Measurements from ENCODE around the gene MAPK12. TPM values are rescaled to one million over a fixed set of nuclear protein-coding genes. Genes with fewer than 3 reads are reported as not detected.

The MAPK12 gene
- total and polyA plus RNA-seq, 2 of the 8 experiments (the other 6 are each of a cell fraction or from before 2014, with no cell fraction given): 17.3 to 20.3 TPM

GRCh38 chr22:50277761-50278160, 16.3 kb upstream of the MAPK12 start:
- no peak overlapping the region for H2BK120ac ChIP-seq (replicated peaks; ENCODE audit: low read depth, low read length)
- H2BK20ac ChIP-seq (ENCODE audit: low read length): no peak overlapping the region
- no peak overlapping the region for H3K56ac ChIP-seq (replicated peaks; ENCODE audit: insufficient read length, low read depth, low read length)
- H3K18ac ChIP-seq (ENCODE audit: extremely low read depth, low read length): no peak overlapping the region
- CTCF ChIA-PET (ENCODE audit: partially characterized antibody): interaction anchor here (3.5 kb wide), 1 partner anchor 14 kb away, joined by 27 read pairs; no protein-coding TSS in a partner anchor
- no peak for FAIRE-seq
- no peaks in the 10 kb centered on the region for H3K27me3 ChIP-seq (replicated peaks in 1 of 4; ENCODE audit: control insufficient read depth in 3 of 4, extremely low read depth in 1 of 4, insufficient read depth in 3 of 4, low read length in 3 of 4)
- no peaks in the 10 kb centered on the region for H3K79me2 ChIP-seq (ENCODE audit: control insufficient read depth in 1 of 2, insufficient read depth in 2 of 2, low read length in 2 of 2)
- H3K79me1 ChIP-seq (ENCODE audit: low read depth, low read length): no peaks in the 10 kb centered on the region
- POLR2A ChIA-PET (ENCODE audit: partially characterized antibody): no interaction called here
- H3K27ac ChIP-seq (ENCODE audit: low read depth, low read length): no peak overlapping the region
- no peaks in the 10 kb centered on the region for H3K23me2 ChIP-seq (ENCODE audit: low read depth, low read length)
- peaks cover 6 to 11% of the 10 kb centered on the region in 2 experiments for H4K20me1 ChIP-seq (replicated peaks in 1 of 2; ENCODE audit: control insufficient read depth in 1 of 2, insufficient read depth in 2 of 2, low read length in 2 of 2)
- no peak overlapping the region for H3K23ac ChIP-seq (ENCODE audit: insufficient read length)
- no peak overlapping the region for H3K14ac ChIP-seq (ENCODE audit: insufficient read length)
- no peak overlapping the region for H4K5ac ChIP-seq (ENCODE audit: insufficient read length, low read depth, low read length)
- H2BK12ac ChIP-seq (ENCODE audit: low read depth, low read length): no peak overlapping the region
- H2BK5ac ChIP-seq (ENCODE audit: low read depth, low read length): no peak overlapping the region
- no peak overlapping the region for H3K9ac ChIP-seq (replicated peaks in 1 of 4; ENCODE audit: extremely low read depth in 1 of 4, low read depth in 3 of 4, low read length in 3 of 4)
- WGBS, 2 experiments (ENCODE audit: extremely low coverage in 1 of 2, insufficient coverage in 1 of 2, insufficient read length in 1 of 2, insufficient replicate concordance in 2 of 2, low coverage in 1 of 2, low lambda C conversion rate in 2 of 2, missing lambda C conversion rate in 1 of 2): 90% methylated on average over 12 of the region's 25 CpGs; no CpG with 5 or more reads in 1 of the 2 experiments
- H2BK15ac ChIP-seq (ENCODE audit: low read length): no peak overlapping the region
- H3K4me3 ChIP-seq (ENCODE audit: extremely low read depth in 1 of 4, insufficient read depth in 2 of 4, low read depth in 3 of 4, low read length in 4 of 4): no peak overlapping the region
- H2AFZ ChIP-seq (ENCODE audit: low read length): no peak overlapping the region
- H2AK5ac ChIP-seq (ENCODE audit: low read depth, low read length): no peak overlapping the region
- peaks cover 24 to 78% (median 50%) of the 10 kb centered on the region in 4 experiments for H3K36me3 ChIP-seq (ENCODE audit: control insufficient read depth in 2 of 4, insufficient read depth in 4 of 4, low read length in 3 of 4)
- peaks cover 0 to under 1% (median 0%) of the 10 kb centered on the region in 4 experiments; a peak in 3 of 7 replicates for H3K4me1 ChIP-seq (replicated peaks in 1 of 4; ENCODE audit: control insufficient read depth in 3 of 4, insufficient read depth in 4 of 4, low read length in 3 of 4)
- H4K8ac ChIP-seq (ENCODE audit: extremely low read depth, insufficient read depth, low read length): no peak overlapping the region
- no peak overlapping the region for H3K4ac ChIP-seq (replicated peaks; ENCODE audit: insufficient read length, low read depth, low read length)
- no peak overlapping the region for H4K91ac ChIP-seq (replicated peaks; ENCODE audit: insufficient read length, low read length)
- H3K4me2 ChIP-seq (ENCODE audit: insufficient read depth in 1 of 2, low read depth in 2 of 2, low read length in 2 of 2): no peak overlapping the region
- DNase-seq (ENCODE audit: low read depth in 1 of 2, low spot score in 2 of 2): no peak
- peaks cover 7 to 24% of the 10 kb centered on the region in 2 experiments; a peak in 3 of 4 replicates for H3K9me3 ChIP-seq (ENCODE audit: insufficient read depth in 2 of 2, low read depth in 1 of 2, low read length in 1 of 2)
- no peak for TF ChIP-seq KDM5A (IDR thresholded peaks at IDR 0.05; ENCODE audit: low read length)

Measured in H1 (cell line).